HG02885 (cell line): ENCODE data around the gene PRRC2C.
"Not testable (repeated sequence)": the region's sequence is repeated elsewhere in the genome, so short reads cannot be mapped to it uniquely, and the experiment has no call there.

Experiments used
- ATAC-seq: cut with Tn5 transposase; IDR thresholded peaks from one replicate; pipeline ENCODE4 v1.9.1; 2021; ENCODE audit warnings: mild to moderate bottlenecking; ENCODE audit not compliant: unreplicated experiment, poor library complexity

The PRRC2C gene

GRCh38 chr1:171581766-171582165 is 96.4 kb downstream of the PRRC2C start:
- ATAC-seq: no peak

GRCh38 chr1:171582589-171582988 is 97.3 kb downstream of the PRRC2C start:
- ATAC-seq: no peak

- no peak for ATAC-seq
Measured at GRCh38 chr1:171583591-171584201, 98.4 kb downstream of the PRRC2C start.

- ATAC-seq: no peak
Measured at GRCh38 chr1:171585715-171586114, 100.4 kb downstream of the PRRC2C start.

GRCh38 chr1:171588230-171588629 is 102.9 kb downstream of the PRRC2C start:
- no peak for ATAC-seq

- no peak for ATAC-seq
Measured at GRCh38 chr1:171590022-171590421, 104.7 kb downstream of the PRRC2C start.

GRCh38 chr1:171595324-171595723 is 110.0 kb downstream of the PRRC2C start:
- no peak for ATAC-seq

- ATAC-seq: no peak
Measured at GRCh38 chr1:171596119-171596518, 110.8 kb downstream of the PRRC2C start.

- ATAC-seq: no peak
Measured at GRCh38 chr1:171596705-171597104, 111.4 kb downstream of the PRRC2C start.

- no peak for ATAC-seq
Measured at GRCh38 chr1:171597203-171597602, 111.9 kb downstream of the PRRC2C start.

- not testable (repeated sequence) for ATAC-seq
Measured at GRCh38 chr1:171600310-171600709, 115.0 kb downstream of the PRRC2C start.

- ATAC-seq: no peak
Measured at GRCh38 chr1:171600862-171601261, 115.5 kb downstream of the PRRC2C start.

GRCh38 chr1:171603042-171603441 is 117.7 kb downstream of the PRRC2C start:
- not testable (repeated sequence) for ATAC-seq

- no peak for ATAC-seq
Measured at GRCh38 chr1:171606402-171606941, 121.1 kb downstream of the PRRC2C start.

- peak; percentile 56 for ATAC-seq
Measured at GRCh38 chr1:171610385-171610784, 125.1 kb downstream of the PRRC2C start.

GRCh38 chr1:171611306-171611705 is 126.0 kb downstream of the PRRC2C start:
- no peak for ATAC-seq

GRCh38 chr1:171613282-171613681 is 128.0 kb downstream of the PRRC2C start:
- no peak for ATAC-seq

GRCh38 chr1:171615122-171615906 is 130.0 kb downstream of the PRRC2C start:
- ATAC-seq: not testable (repeated sequence)

- no peak for ATAC-seq
Measured at GRCh38 chr1:171616586-171616985, 131.3 kb downstream of the PRRC2C start.

- no peak for ATAC-seq
Measured at GRCh38 chr1:171622152-171622462, 136.8 kb downstream of the PRRC2C start, which contains the start of gene MYOCOS. Gene MYOCOS, plus strand, starts transcription at chr1:171622243. Its CDS starts 1,641 bp downstream, at chr1:171623884.

GRCh38 chr1:171623651-171624331 is 138.5 kb downstream of the PRRC2C start:
- ATAC-seq: no peak
